WERI-Rb-1 (cell line): ENCODE data around the gene NLRC3.

Experiments
- DNase-seq: peaks from one replicate; pipeline ENCODE4 v3.0.0-alpha.2; 2020
- H3K27ac ChIP-seq: fragments of 250-450 bp; sonication (Bioruptor Pico); 2 replicates; pipeline ENCODE4 v1.5.1; 2020; ENCODE audit warnings: mild to moderate bottlenecking, moderate library complexity
- H3K27me3 ChIP-seq: fragments of 250-450 bp; sonication (Bioruptor Pico); 2 replicates; pipeline ENCODE4 v1.5.1; 2021; ENCODE audit warnings: mild to moderate bottlenecking, low read depth, moderate library complexity; ENCODE audit not compliant: insufficient read depth, severe bottlenecking
- H3K36me3 ChIP-seq: fragments of 250-450 bp; sonication (Bioruptor Pico); 2 replicates; pipeline ENCODE4 v1.5.1; 2020; ENCODE audit warnings: mild to moderate bottlenecking, moderate library complexity
- H3K4me3 ChIP-seq: 2 replicates; pipeline ENCODE4 v1.5.1; 2011; ENCODE audit warnings: low read depth, mild to moderate bottlenecking, control low read depth, low read length
- H3K9me3 ChIP-seq: fragments of 250-450 bp; sonication (Bioruptor Pico); 2 replicates; pipeline ENCODE4 v1.5.1; 2021; ENCODE audit warnings: mild to moderate bottlenecking, moderate library complexity; ENCODE audit not compliant: severe bottlenecking
- CTCF ChIP-seq: IDR thresholded peaks from 2 replicates; pipeline ENCODE4 v1.5.1; 2011; ENCODE audit warnings: low read depth, mild to moderate bottlenecking, control low read depth, inconsistent platforms, low read length

NLRC3 gene

GRCh38 chr16:3513892-3514583 lies 63.2 kb downstream of the NLRC3 start:
- peaks cover 66% of the 10 kb centered on the region for H3K36me3 ChIP-seq
- no peak overlapping the region for H3K4me3 ChIP-seq
- no peak for DNase-seq
- TF ChIP-seq CTCF = no peak
- H3K27ac ChIP-seq = peak overlapping the region; percentile 28
- no peaks in the 10 kb centered on the region for H3K9me3 ChIP-seq
- H3K27me3 ChIP-seq = no peaks in the 10 kb centered on the region

GRCh38 chr16:3511286-3512180 lies 65.7 kb downstream of the NLRC3 start:
- DNase-seq = no peak
- Histone ChIP-seq H3K27ac (no peak overlapping the region), H3K27me3 (no peaks in the 10 kb centered on the region), H3K9me3 (no peaks in the 10 kb centered on the region), H3K4me3 (no peak overlapping the region), H3K36me3 (peaks cover 76% of the 10 kb centered on the region)
- no peak for TF ChIP-seq CTCF

- Histone ChIP-seq H3K27ac (no peak overlapping the region), H3K36me3 (peaks cover 71% of the 10 kb centered on the region), H3K4me3 (no peak overlapping the region), H3K27me3 (no peaks in the 10 kb centered on the region), H3K9me3 (no peaks in the 10 kb centered on the region)
- TF ChIP-seq CTCF = no peak
- DNase-seq = no peak
Observed at GRCh38 chr16:3510416-3510815, 66.8 kb downstream of the NLRC3 start.

GRCh38 chr16:3509470-3509928 lies 67.7 kb downstream of the NLRC3 start:
- H3K9me3 ChIP-seq = no peaks in the 10 kb centered on the region
- no peak overlapping the region for H3K27ac ChIP-seq
- no peak for TF ChIP-seq CTCF
- peaks cover 69% of the 10 kb centered on the region for H3K36me3 ChIP-seq
- no peaks in the 10 kb centered on the region for H3K27me3 ChIP-seq
- DNase-seq = no peak
- no peak overlapping the region for H3K4me3 ChIP-seq

GRCh38 chr16:3508736-3509135 lies 68.5 kb downstream of the NLRC3 start:
- no peak for DNase-seq
- Histone ChIP-seq H3K4me3 (no peak overlapping the region), H3K27ac (no peak overlapping the region), H3K36me3 (peaks cover 62% of the 10 kb centered on the region), H3K9me3 (no peaks in the 10 kb centered on the region), H3K27me3 (no peaks in the 10 kb centered on the region)
- TF ChIP-seq CTCF = no peak
